ENCODE results near the gene CDH24.

DNA sequence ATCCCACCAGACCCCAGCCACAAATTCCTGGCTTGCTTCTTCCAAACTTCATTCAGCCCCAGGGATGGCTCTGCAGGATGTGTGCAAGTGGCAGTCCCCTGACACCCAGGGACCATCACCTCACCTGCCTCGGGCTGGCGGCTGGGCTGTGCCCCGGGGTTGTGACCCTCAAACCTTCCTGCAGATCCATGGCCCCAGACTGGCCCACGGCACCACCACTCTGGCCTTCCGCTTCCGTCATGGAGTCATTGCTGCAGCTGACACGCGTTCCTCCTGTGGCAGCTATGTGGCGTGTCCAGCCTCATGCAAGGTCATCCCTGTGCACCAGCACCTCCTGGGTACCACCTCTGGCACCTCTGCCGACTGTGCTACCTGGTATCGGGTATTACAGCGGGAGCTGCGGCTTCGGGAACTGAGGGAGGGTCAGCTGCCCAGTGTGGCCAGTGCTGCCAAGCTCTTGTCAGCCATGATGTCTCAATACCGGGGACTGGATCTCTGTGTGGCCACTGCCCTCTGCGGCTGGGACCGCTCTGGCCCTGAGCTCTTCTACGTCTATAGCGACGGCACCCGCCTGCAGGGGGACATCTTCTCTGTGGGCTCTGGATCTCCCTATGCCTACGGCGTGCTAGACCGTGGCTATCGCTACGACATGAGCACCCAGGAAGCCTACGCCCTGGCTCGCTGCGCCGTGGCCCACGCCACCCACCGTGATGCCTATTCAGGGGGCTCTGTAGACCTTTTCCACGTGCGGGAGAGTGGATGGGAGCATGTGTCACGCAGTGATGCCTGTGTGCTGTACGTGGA lies 15.0 kb downstream of the CDH24 start, which contains the start of gene PSMB11:
- TF ChIP-seq, protein P1, sequence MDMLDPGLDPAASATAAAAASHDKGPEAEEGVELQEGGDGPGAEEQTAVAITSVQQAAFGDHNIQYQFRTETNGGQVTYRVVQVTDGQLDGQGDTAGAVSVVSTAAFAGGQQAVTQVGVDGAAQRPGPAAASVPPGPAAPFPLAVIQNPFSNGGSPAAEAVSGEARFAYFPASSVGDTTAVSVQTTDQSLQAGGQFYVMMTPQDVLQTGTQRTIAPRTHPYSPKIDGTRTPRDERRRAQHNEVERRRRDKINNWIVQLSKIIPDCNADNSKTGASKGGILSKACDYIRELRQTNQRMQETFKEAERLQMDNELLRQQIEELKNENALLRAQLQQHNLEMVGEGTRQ (CRISPR knock-in tag; IDR thresholded peaks at IDR 0.05) = no peak
- TF ChIP-seq, protein P2, sequence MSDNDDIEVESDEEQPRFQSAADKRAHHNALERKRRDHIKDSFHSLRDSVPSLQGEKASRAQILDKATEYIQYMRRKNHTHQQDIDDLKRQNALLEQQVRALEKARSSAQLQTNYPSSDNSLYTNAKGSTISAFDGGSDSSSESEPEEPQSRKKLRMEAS (CRISPR knock-in tag; IDR thresholded peaks at IDR 0.05) = no peak
- TF ChIP-seq, protein P3, sequence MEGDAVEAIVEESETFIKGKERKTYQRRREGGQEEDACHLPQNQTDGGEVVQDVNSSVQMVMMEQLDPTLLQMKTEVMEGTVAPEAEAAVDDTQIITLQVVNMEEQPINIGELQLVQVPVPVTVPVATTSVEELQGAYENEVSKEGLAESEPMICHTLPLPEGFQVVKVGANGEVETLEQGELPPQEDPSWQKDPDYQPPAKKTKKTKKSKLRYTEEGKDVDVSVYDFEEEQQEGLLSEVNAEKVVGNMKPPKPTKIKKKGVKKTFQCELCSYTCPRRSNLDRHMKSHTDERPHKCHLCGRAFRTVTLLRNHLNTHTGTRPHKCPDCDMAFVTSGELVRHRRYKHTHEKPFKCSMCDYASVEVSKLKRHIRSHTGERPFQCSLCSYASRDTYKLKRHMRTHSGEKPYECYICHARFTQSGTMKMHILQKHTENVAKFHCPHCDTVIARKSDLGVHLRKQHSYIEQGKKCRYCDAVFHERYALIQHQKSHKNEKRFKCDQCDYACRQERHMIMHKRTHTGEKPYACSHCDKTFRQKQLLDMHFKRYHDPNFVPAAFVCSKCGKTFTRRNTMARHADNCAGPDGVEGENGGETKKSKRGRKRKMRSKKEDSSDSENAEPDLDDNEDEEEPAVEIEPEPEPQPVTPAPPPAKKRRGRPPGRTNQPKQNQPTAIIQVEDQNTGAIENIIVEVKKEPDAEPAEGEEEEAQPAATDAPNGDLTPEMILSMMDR (IDR thresholded peaks at IDR 0.05) = no peak
- TF ChIP-seq TP53 (CRISPR knock-in tag; IDR thresholded peaks at IDR 0.05) = no peak
- TF ChIP-seq TEAD4 (CRISPR knock-in tag; IDR thresholded peaks at IDR 0.05) = no peak
- no peak for TF ChIP-seq JUN (CRISPR knock-in tag; IDR thresholded peaks at IDR 0.05)
- TF ChIP-seq ZNF317 (CRISPR knock-in tag; IDR thresholded peaks at IDR 0.05; ENCODE audit: borderline replicate concordance, low read depth) = no peak

Data from WTC11 (cell line).